K562 (cell line): ENCODE measurements around the gene GCK. TPM values are rescaled to one million over a fixed set of nuclear protein-coding genes. Genes with fewer than 3 reads are reported as not detected.

Experiments used
- CHAMP1 ChIP-seq: fragments of 450-650 bp; IDR thresholded peaks from 2 replicates; pipeline ENCODE4 v1.6.1; 2016; ENCODE audit warnings: mild to moderate bottlenecking
- HOXB6 ChIP-seq: fragments of 250-450 bp; sonication (Bioruptor Pico); IDR thresholded peaks from 2 replicates; pipeline ENCODE4 v1.5.1; 2022; ENCODE audit warnings: mild to moderate bottlenecking, borderline replicate concordance
- L3MBTL2 ChIP-seq: fragments of 450-650 bp; IDR thresholded peaks from 2 replicates; pipeline ENCODE4 v1.6.1; 2016; ENCODE audit warnings: mild to moderate bottlenecking, moderate library complexity
- POLR2G ChIP-seq: fragments of 200-400 bp; formaldehyde crosslinking; IDR thresholded peaks from 2 replicates; pipeline ENCODE4 v1.6.1; 2017; ENCODE audit warnings: low read depth, mild to moderate bottlenecking, antibody characterized with exemption, low read length, moderate library complexity
- RBFOX2 ChIP-seq: fragments of 200-400 bp; formaldehyde crosslinking; IDR thresholded peaks from 2 replicates; pipeline ENCODE4 v1.6.1; 2017; ENCODE audit warnings: low read depth, mild to moderate bottlenecking, low read length, moderate library complexity
- USF1 ChIP-seq: sonication (generic); formaldehyde crosslinking; IDR thresholded peaks from 2 replicates; pipeline ENCODE4 v1.9.0; 2022; ENCODE audit warnings: mild to moderate bottlenecking, missing genetic modification reagents
- USF2 ChIP-seq: sonication (generic); formaldehyde crosslinking; IDR thresholded peaks from 2 replicates; pipeline ENCODE4 v1.5.0; 2020; ENCODE audit warnings: missing genetic modification reagents
- ZBTB7A ChIP-seq: IDR thresholded peaks from 2 replicates; pipeline ENCODE4 v1.6.1; 2011; ENCODE audit warnings: low read depth, mild to moderate bottlenecking, low read length, moderate library complexity, borderline replicate concordance; ENCODE audit not compliant: control insufficient read depth
- polyA plus RNA-seq, 8 experiments: library from polyadenylated mRNA; depleted of rRNA in 4 of 8; stranded (reverse) in 5 of 8; unstranded in 3 of 8; fragments of >200 nt; fragmentation: Nextera tagmentation in 2 of 8; fragmentation: Illumina TruSeq in 1 of 8; extraction: Ambion mirVana in 2 of 8; extraction: Trizol in 1 of 8; gene quantifications; 2 replicates each; pipeline versions ENCODE4 v1.2.1 to v1.2.3, GENCODE V29; 2011 to 2014; ENCODE audit warnings: inconsistent platforms in 1 of 8, missing spikeins in 1 of 8
- total RNA-seq, 7 experiments: library from RNA; depleted of rRNA in 6 of 7; stranded (reverse); fragments of >200 nt in 6 of 7; fragmentation: Illumina TruSeq in 2 of 7; extraction: Trizol in 2 of 7; gene quantifications; 2 replicates each; pipeline versions ENCODE4 v1.2.1 to v1.2.3, GENCODE V29; 2011 to 2021; ENCODE audit warnings: low replicate concordance in 1 of 7
- TF ChIP-seq, protein P1 (sequence below): fragments of 450-650 bp; IDR thresholded peaks from 2 replicates; pipeline ENCODE4 v1.6.1; 2016; ENCODE audit warnings: mild to moderate bottlenecking, moderate library complexity
- TF ChIP-seq, protein P2 (sequence below): sonication (generic); formaldehyde crosslinking; IDR thresholded peaks from 2 replicates; pipeline ENCODE4 v1.8.0; 2022; ENCODE audit warnings: mild to moderate bottlenecking, missing genetic modification reagents

GCK gene
- total and polyA plus RNA-seq, 9 of the 15 experiments (the other 6 are each of a cell fraction or from before 2014, with no cell fraction given), result 0.11 to 0.55 (median 0.16) TPM; not detected in 3

- peak; percentile 52 for TF ChIP-seq USF2 (CRISPR knock-in tag)
- TF ChIP-seq, protein P1, sequence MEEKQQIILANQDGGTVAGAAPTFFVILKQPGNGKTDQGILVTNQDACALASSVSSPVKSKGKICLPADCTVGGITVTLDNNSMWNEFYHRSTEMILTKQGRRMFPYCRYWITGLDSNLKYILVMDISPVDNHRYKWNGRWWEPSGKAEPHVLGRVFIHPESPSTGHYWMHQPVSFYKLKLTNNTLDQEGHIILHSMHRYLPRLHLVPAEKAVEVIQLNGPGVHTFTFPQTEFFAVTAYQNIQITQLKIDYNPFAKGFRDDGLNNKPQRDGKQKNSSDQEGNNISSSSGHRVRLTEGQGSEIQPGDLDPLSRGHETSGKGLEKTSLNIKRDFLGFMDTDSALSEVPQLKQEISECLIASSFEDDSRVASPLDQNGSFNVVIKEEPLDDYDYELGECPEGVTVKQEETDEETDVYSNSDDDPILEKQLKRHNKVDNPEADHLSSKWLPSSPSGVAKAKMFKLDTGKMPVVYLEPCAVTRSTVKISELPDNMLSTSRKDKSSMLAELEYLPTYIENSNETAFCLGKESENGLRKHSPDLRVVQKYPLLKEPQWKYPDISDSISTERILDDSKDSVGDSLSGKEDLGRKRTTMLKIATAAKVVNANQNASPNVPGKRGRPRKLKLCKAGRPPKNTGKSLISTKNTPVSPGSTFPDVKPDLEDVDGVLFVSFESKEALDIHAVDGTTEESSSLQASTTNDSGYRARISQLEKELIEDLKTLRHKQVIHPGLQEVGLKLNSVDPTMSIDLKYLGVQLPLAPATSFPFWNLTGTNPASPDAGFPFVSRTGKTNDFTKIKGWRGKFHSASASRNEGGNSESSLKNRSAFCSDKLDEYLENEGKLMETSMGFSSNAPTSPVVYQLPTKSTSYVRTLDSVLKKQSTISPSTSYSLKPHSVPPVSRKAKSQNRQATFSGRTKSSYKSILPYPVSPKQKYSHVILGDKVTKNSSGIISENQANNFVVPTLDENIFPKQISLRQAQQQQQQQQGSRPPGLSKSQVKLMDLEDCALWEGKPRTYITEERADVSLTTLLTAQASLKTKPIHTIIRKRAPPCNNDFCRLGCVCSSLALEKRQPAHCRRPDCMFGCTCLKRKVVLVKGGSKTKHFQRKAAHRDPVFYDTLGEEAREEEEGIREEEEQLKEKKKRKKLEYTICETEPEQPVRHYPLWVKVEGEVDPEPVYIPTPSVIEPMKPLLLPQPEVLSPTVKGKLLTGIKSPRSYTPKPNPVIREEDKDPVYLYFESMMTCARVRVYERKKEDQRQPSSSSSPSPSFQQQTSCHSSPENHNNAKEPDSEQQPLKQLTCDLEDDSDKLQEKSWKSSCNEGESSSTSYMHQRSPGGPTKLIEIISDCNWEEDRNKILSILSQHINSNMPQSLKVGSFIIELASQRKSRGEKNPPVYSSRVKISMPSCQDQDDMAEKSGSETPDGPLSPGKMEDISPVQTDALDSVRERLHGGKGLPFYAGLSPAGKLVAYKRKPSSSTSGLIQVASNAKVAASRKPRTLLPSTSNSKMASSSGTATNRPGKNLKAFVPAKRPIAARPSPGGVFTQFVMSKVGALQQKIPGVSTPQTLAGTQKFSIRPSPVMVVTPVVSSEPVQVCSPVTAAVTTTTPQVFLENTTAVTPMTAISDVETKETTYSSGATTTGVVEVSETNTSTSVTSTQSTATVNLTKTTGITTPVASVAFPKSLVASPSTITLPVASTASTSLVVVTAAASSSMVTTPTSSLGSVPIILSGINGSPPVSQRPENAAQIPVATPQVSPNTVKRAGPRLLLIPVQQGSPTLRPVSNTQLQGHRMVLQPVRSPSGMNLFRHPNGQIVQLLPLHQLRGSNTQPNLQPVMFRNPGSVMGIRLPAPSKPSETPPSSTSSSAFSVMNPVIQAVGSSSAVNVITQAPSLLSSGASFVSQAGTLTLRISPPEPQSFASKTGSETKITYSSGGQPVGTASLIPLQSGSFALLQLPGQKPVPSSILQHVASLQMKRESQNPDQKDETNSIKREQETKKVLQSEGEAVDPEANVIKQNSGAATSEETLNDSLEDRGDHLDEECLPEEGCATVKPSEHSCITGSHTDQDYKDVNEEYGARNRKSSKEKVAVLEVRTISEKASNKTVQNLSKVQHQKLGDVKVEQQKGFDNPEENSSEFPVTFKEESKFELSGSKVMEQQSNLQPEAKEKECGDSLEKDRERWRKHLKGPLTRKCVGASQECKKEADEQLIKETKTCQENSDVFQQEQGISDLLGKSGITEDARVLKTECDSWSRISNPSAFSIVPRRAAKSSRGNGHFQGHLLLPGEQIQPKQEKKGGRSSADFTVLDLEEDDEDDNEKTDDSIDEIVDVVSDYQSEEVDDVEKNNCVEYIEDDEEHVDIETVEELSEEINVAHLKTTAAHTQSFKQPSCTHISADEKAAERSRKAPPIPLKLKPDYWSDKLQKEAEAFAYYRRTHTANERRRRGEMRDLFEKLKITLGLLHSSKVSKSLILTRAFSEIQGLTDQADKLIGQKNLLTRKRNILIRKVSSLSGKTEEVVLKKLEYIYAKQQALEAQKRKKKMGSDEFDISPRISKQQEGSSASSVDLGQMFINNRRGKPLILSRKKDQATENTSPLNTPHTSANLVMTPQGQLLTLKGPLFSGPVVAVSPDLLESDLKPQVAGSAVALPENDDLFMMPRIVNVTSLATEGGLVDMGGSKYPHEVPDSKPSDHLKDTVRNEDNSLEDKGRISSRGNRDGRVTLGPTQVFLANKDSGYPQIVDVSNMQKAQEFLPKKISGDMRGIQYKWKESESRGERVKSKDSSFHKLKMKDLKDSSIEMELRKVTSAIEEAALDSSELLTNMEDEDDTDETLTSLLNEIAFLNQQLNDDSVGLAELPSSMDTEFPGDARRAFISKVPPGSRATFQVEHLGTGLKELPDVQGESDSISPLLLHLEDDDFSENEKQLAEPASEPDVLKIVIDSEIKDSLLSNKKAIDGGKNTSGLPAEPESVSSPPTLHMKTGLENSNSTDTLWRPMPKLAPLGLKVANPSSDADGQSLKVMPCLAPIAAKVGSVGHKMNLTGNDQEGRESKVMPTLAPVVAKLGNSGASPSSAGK, result peak; percentile 98
- peak; percentile 44 for TF ChIP-seq RBFOX2
- peak; percentile 79 for TF ChIP-seq USF1 (CRISPR knock-in tag)
- TF ChIP-seq HOXB6 (CRISPR knock-in tag), result no peak
- TF ChIP-seq, protein P2, sequence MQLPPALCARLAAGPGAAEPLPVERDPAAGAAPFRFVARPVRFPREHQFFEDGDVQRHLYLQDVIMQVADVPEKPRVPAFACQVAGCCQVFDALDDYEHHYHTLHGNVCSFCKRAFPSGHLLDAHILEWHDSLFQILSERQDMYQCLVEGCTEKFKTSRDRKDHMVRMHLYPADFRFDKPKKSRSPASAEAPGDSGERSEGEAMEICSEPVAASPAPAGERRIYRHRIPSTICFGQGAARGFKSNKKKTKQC (CRISPR knock-in tag), result peak; percentile 97
- TF ChIP-seq CHAMP1, result no peak
- TF ChIP-seq POLR2G, result no peak
- TF ChIP-seq ZBTB7A, result 0 out of 2 replicates have a peak, but pooled peaks have one; percentile 11
- peak; percentile 96 for TF ChIP-seq L3MBTL2
Observed at GRCh38 chr7:44221231-44221791, 32.1 kb upstream of the GCK start (continued).
